UCSD-AML1 (cell line): ENCODE data around the gene PROB1.
"Not testable (repeated sequence)": the region's sequence is repeated elsewhere in the genome, so short reads cannot be mapped to it uniquely, and the experiment has no call there.

Experiments
- DNase-seq: peaks from one replicate; lab custom pipeline; 2025; ENCODE audit not compliant: unreplicated experiment; lab: John Stamatoyannopoulos, UW

The PROB1 gene

GRCh38 chr5:139394654-139395566 lies at the start of gene PROB1:
Gene PROB1 (minus strand): TSS chr5:139395104. CDS start chr5:139395081, 23 bp downstream.
- no peak for DNase-seq

- no peak for DNase-seq
Observed at GRCh38 chr5:139443831-139444453, 49.0 kb upstream of the PROB1 start.

GRCh38 chr5:139440416-139440815 lies 45.5 kb upstream of the PROB1 start:
- not testable (repeated sequence) for DNase-seq

- DNase-seq = peak; percentile 91
Observed at GRCh38 chr5:139439013-139439903, 44.4 kb upstream of the PROB1 start, which contains the start of gene DNAJC18. Gene DNAJC18 (minus strand): TSS chr5:139439525. CDS start chr5:139439445, 80 bp downstream.

GRCh38 chr5:139438707-139439012 lies 43.8 kb upstream of the PROB1 start:
- DNase-seq = no peak

GRCh38 chr5:139435676-139436075 lies 40.8 kb upstream of the PROB1 start:
- DNase-seq = no peak

GRCh38 chr5:139431706-139432105 lies 36.8 kb upstream of the PROB1 start:
- DNase-seq = no peak

- no peak for DNase-seq
Observed at GRCh38 chr5:139430015-139430414, 35.1 kb upstream of the PROB1 start.

GRCh38 chr5:139426203-139426885 lies 31.4 kb upstream of the PROB1 start:
- DNase-seq = no peak

GRCh38 chr5:139425497-139425896 lies 30.6 kb upstream of the PROB1 start:
- no peak for DNase-seq

GRCh38 chr5:139422307-139422893 lies 27.5 kb upstream of the PROB1 start:
- DNase-seq = no peak

- DNase-seq = no peak
Observed at GRCh38 chr5:139419226-139420192, 24.6 kb upstream of the PROB1 start.

- no peak for DNase-seq
Observed at GRCh38 chr5:139418793-139419192, 23.9 kb upstream of the PROB1 start.

- no peak for DNase-seq
Observed at GRCh38 chr5:139417214-139417613, 22.3 kb upstream of the PROB1 start.

- DNase-seq = no peak
Observed at GRCh38 chr5:139416651-139417050, 21.7 kb upstream of the PROB1 start.

GRCh38 chr5:139415869-139416268 lies 21.0 kb upstream of the PROB1 start:
- DNase-seq = no peak

- DNase-seq = no peak
Observed at GRCh38 chr5:139415221-139415861, 20.4 kb upstream of the PROB1 start.

- DNase-seq = no peak
Observed at GRCh38 chr5:139414581-139415130, 19.8 kb upstream of the PROB1 start.
